IMR-90 (cell line): ENCODE data around the gene CEP70. TPM values are rescaled to one million over a fixed set of nuclear protein-coding genes. Genes with fewer than 3 reads are reported as not detected.
"Not testable (repeated sequence)": the region's sequence is repeated elsewhere in the genome, so short reads cannot be mapped to it uniquely, and the experiment has no call there.

Experiments used
- ATAC-seq: fragments of 200-7000 bp; cut with Tn5 transposase; 2 replicates; pipeline ENCODE4 v1.9.1; 2020; ENCODE audit warnings: low read depth, mild to moderate bottlenecking, moderate library complexity
- BruUV-seq: library from RNA; stranded (reverse); fragments of 400-500 nt; replicated peaks from 2 replicates; lab custom pipeline; 2021; lab: Mats Ljungman, UMichigan
- CTCF ChIA-PET: fragments of 300-600 bp; formaldehyde crosslinking; extraction: SDS; loops from one replicate; lab custom pipeline; 2021; ENCODE audit warnings: antibody characterized with exemption; lab: Yijun Ruan, JAX
- POLR2A ChIA-PET: fragments of 300-600 bp; sonication (Branson Sonifier 250); formaldehyde crosslinking; loops from one replicate; lab custom pipeline; 2022; ENCODE audit warnings: antibody characterized with exemption; ENCODE audit not compliant: unreplicated experiment; lab: Charles Lee
- DNase-seq: peaks from one replicate; pipeline ENCODE4 v3.0.0; 2013
- H2AFZ ChIP-seq: replicated peaks from 2 replicates; pipeline ENCODE3; 2013; ENCODE audit warnings: low read length, mild to moderate bottlenecking; ENCODE audit not compliant: poor library complexity
- H2AK5ac ChIP-seq: 2 replicates; pipeline ENCODE4 v1.6.1; 2013; ENCODE audit warnings: low read depth, low read length, inconsistent platforms
- H2AK9ac ChIP-seq: replicated peaks from 2 replicates; pipeline ENCODE3; 2013; ENCODE audit warnings: mild to moderate bottlenecking, low read depth, low read length, moderate library complexity; ENCODE audit not compliant: poor library complexity
- H2BK120ac ChIP-seq: 2 replicates; pipeline ENCODE4 v1.6.1; 2013; ENCODE audit warnings: low read depth, low read length, inconsistent platforms
- H2BK15ac ChIP-seq: 3 replicates; pipeline ENCODE4 v1.6.1; 2013; ENCODE audit warnings: low read depth, low read length, inconsistent platforms
- H2BK20ac ChIP-seq: 2 replicates; pipeline ENCODE4 v1.6.1; 2013; ENCODE audit warnings: low read depth, mild to moderate bottlenecking, inconsistent platforms, low read length, moderate library complexity
- H2BK5ac ChIP-seq: 2 replicates; pipeline ENCODE4 v1.6.1; 2013; ENCODE audit warnings: mild to moderate bottlenecking, low read depth, low read length, inconsistent platforms; ENCODE audit not compliant: poor library complexity, severe bottlenecking
- H3K14ac ChIP-seq: replicated peaks from 2 replicates; pipeline ENCODE4 v1.6.1; 2013; ENCODE audit warnings: low read depth, low read length, inconsistent platforms
- H3K18ac ChIP-seq: 2 replicates; pipeline ENCODE4 v1.6.1; 2013; ENCODE audit warnings: low read depth, low read length, control low read depth
- H3K23ac ChIP-seq: 2 replicates; pipeline ENCODE4 v1.6.1; 2013; ENCODE audit warnings: low read depth, low read length, inconsistent platforms
- H3K27ac ChIP-seq: 2 replicates; pipeline ENCODE4 v1.5.1; 2013; ENCODE audit warnings: mild to moderate bottlenecking, control low read depth, low read length; ENCODE audit not compliant: insufficient read depth
- H3K27me3 ChIP-seq: 2 replicates; pipeline ENCODE4 v1.6.1; 2013; ENCODE audit warnings: low read length; ENCODE audit not compliant: control insufficient read depth, insufficient read depth
- H3K36me3 ChIP-seq: 2 replicates; pipeline ENCODE4 v1.6.1; 2013; ENCODE audit warnings: low read length, mixed read lengths; ENCODE audit not compliant: control insufficient read depth, insufficient read depth
- H3K4ac ChIP-seq: 2 replicates; pipeline ENCODE4 v1.6.1; 2013; ENCODE audit warnings: low read depth, low read length, inconsistent platforms
- H3K4me1 ChIP-seq: 2 replicates; pipeline ENCODE4 v1.6.1; 2013; ENCODE audit warnings: low read length, mixed read lengths; ENCODE audit not compliant: control insufficient read depth, insufficient read depth
- H3K4me2 ChIP-seq: 2 replicates; pipeline ENCODE4 v1.6.1; 2013; ENCODE audit warnings: low read depth, mild to moderate bottlenecking, control low read depth, low read length, moderate library complexity
- H3K4me3 ChIP-seq: 2 replicates; pipeline ENCODE4 v1.5.1; 2013; ENCODE audit warnings: low read depth, mild to moderate bottlenecking, control low read depth, low read length, moderate library complexity; ENCODE audit not compliant: insufficient read depth
- H3K56ac ChIP-seq: 2 replicates; pipeline ENCODE4 v1.6.1; 2013; ENCODE audit warnings: low read length, inconsistent platforms; ENCODE audit not compliant: insufficient read depth; ENCODE audit errors: extremely low read depth
- H3K79me1 ChIP-seq, 2 experiments: 2 replicates each; pipeline ENCODE4 v1.6.1; 2013; ENCODE audit warnings: low read length in 2 of 2, inconsistent platforms in 1 of 2, low read depth in 1 of 2
- H3K9ac ChIP-seq: 2 replicates; pipeline ENCODE4 v1.6.1; 2013; ENCODE audit warnings: low read depth, low read length, control low read depth
- H3K9me1 ChIP-seq: 2 replicates; pipeline ENCODE4 v1.6.1; 2013; ENCODE audit warnings: low read length, inconsistent platforms; ENCODE audit not compliant: insufficient read depth
- H3K9me3 ChIP-seq: 2 replicates; pipeline ENCODE4 v1.6.1; 2013; ENCODE audit warnings: low read length; ENCODE audit not compliant: control insufficient read depth, insufficient read depth
- H4K20me1 ChIP-seq: 2 replicates; pipeline ENCODE4 v1.6.1; 2013; ENCODE audit warnings: low read length, inconsistent platforms; ENCODE audit not compliant: insufficient read depth
- H4K5ac ChIP-seq: 2 replicates; pipeline ENCODE4 v1.6.1; 2013; ENCODE audit warnings: mild to moderate bottlenecking, low read depth, low read length, control low read depth
- H4K8ac ChIP-seq, 2 experiments: 2 replicates each; pipeline ENCODE4 v1.6.1; 2013; ENCODE audit warnings: low read depth in 2 of 2, low read length in 2 of 2, control low read depth in 1 of 2, inconsistent platforms in 1 of 2
- H4K91ac ChIP-seq: 2 replicates; pipeline ENCODE4 v1.6.1; 2013; ENCODE audit warnings: low read depth, low read length, inconsistent platforms; ENCODE audit not compliant: insufficient read depth
- WGBS, 2 experiments: methylation state at CpG; one replicate each; pipeline versions ENCODE4 v1.1.5 to v1.1.7; 2013; ENCODE audit warnings: missing lambda C conversion rate in 2 of 2; ENCODE audit not compliant: insufficient read length in 1 of 2; ENCODE audit errors: extremely low coverage in 2 of 2; 5-methylcytosine and 5-hydroxymethylcytosine counted together
- dilution Hi-C: fragments of 300-500 bp; cut with HindIII; formaldehyde crosslinking; loops from one replicate; pipeline ENCODE4 v1.14.3; 2018; ENCODE audit warnings: low sequenced_read_pairs; ENCODE audit not compliant: unreplicated experiment
- in situ Hi-C: fragments of 300-500 bp; cut with MboI; formaldehyde crosslinking; loops from 3 replicates; pipeline ENCODE4 v1.14.3; 2019; ENCODE audit warnings: low sequenced_read_pairs, inconsistent platforms, mixed read lengths
- intact Hi-C: fragments of 100-400 bp; cut with micrococcal nuclease; formaldehyde crosslinking; loops from 2 replicates; pipeline ENCODE4 v1.10.0; 2022
- polyA plus RNA-seq, 3 experiments: library from polyadenylated mRNA; depleted of rRNA; stranded (reverse); fragments of >200 nt; gene quantifications; 2 replicates each; pipeline ENCODE4 v1.2.3, GENCODE V29; 2012; ENCODE audit warnings: low replicate concordance in 1 of 3
- total RNA-seq: library from RNA; depleted of rRNA; stranded (reverse); fragments of >200 nt; gene quantifications from 2 replicates; pipeline ENCODE4 v1.2.3, GENCODE V29; 2012

The CEP70 gene
- total and polyA plus RNA-seq, 2 of the 4 experiments (the other 2 are of a cell fraction): 4.6 to 11.1 TPM

- H4K20me1 ChIP-seq, in situ Hi-C loops, H2BK15ac ChIP-seq, H3K9me1 ChIP-seq, H3K56ac ChIP-seq, H3K9ac ChIP-seq, H3K79me1 ChIP-seq, CTCF ChIA-PET, H3K4me1 ChIP-seq, H3K27ac ChIP-seq, ATAC-seq, H3K18ac ChIP-seq, H2AK5ac ChIP-seq, intact Hi-C loops, H3K36me3 ChIP-seq, H2BK5ac ChIP-seq, H3K23ac ChIP-seq, POLR2A ChIA-PET, H3K4me3 ChIP-seq, H3K9me3 ChIP-seq, H4K5ac ChIP-seq, H4K91ac ChIP-seq, H2BK120ac ChIP-seq, H2BK20ac ChIP-seq, H3K14ac ChIP-seq, H3K4me2 ChIP-seq, H2AFZ ChIP-seq, H4K8ac ChIP-seq, H2AK9ac ChIP-seq, dilution Hi-C loops, BruUV-seq, H3K27me3 ChIP-seq, DNase-seq, H3K4ac ChIP-seq: not testable (repeated sequence)
- WGBS, 2 experiments: 88% methylated on average over 2 of the region's 8 CpGs; no CpG with 5 or more reads in 1 of the 2 experiments
Measured at GRCh38 chr3:138569624-138570023, 24.4 kb downstream of the CEP70 start.
